ENCODE results near the gene CBLN4.

DNA sequence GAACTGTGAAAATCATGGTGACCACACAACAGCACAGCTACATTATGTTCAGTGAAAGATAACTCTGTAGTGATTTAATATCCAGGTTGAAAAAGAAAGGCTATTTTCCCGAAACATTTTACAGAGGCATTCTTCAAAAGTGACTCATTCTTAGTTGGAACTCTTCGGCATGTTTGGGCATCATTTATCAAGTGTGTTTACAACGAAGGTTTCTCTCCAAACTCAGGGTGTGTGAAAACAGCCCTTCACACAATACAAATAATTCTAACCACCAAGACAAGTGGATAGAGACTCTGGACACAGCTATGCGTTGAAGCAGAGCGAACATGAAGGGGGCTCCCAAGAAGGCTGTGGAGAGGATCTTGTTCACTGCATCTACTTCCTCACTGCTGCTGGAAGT is 57.6 kb downstream of the CBLN4 start:
- TF ChIP-seq, protein P1, sequence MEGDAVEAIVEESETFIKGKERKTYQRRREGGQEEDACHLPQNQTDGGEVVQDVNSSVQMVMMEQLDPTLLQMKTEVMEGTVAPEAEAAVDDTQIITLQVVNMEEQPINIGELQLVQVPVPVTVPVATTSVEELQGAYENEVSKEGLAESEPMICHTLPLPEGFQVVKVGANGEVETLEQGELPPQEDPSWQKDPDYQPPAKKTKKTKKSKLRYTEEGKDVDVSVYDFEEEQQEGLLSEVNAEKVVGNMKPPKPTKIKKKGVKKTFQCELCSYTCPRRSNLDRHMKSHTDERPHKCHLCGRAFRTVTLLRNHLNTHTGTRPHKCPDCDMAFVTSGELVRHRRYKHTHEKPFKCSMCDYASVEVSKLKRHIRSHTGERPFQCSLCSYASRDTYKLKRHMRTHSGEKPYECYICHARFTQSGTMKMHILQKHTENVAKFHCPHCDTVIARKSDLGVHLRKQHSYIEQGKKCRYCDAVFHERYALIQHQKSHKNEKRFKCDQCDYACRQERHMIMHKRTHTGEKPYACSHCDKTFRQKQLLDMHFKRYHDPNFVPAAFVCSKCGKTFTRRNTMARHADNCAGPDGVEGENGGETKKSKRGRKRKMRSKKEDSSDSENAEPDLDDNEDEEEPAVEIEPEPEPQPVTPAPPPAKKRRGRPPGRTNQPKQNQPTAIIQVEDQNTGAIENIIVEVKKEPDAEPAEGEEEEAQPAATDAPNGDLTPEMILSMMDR (IDR thresholded peaks at IDR 0.05): no peak
- no peak for TF ChIP-seq POLR2A (IDR thresholded peaks at IDR 0.05)
